Upper lobe of left lung (tissue), 6 donors: ENCODE data around the gene CNTN6. TPM values are rescaled to one million over a fixed set of nuclear protein-coding genes. Genes with fewer than 3 reads are reported as not detected.
A peak's percentile ranks its signal among the peaks of the same experiment; 100 is the strongest.

Experiments used
- ATAC-seq, 2 donors: fragments of 200-7000 bp; cut with Tn5 transposase; one replicate each; pipeline ENCODE4 v1.9.1; 2022; ENCODE audit warnings: mild to moderate bottlenecking in 2 of 2, moderate library complexity in 2 of 2; ENCODE audit not compliant: low FRiP score in 2 of 2
- DNase-seq, 2 donors: peaks; one replicate each; pipeline ENCODE4 v3.0.0-alpha.2; 2019 to 2020
- H3K27ac ChIP-seq, 4 donors: fragments of 200-600 bp; sonication (generic); one replicate each; pipeline ENCODE4 v1.5.1; 2016 to 2019
- H3K27me3 ChIP-seq, 4 donors: fragments of 200-600 bp; sonication (generic); one replicate each; pipeline ENCODE4 v1.5.1; 2017 to 2019
- H3K36me3 ChIP-seq, 4 donors: fragments of 200-600 bp; sonication (generic); one replicate each; pipeline ENCODE4 v1.5.1; 2016 to 2019
- H3K4me1 ChIP-seq, 4 donors: fragments of 200-600 bp; sonication (generic); one replicate each; pipeline ENCODE4 v1.5.1; 2018 to 2019
- H3K4me3 ChIP-seq, 4 donors: fragments of 200-600 bp; sonication (generic); one replicate each; pipeline ENCODE4 v1.5.1; 2017 to 2019; ENCODE audit warnings: mild to moderate bottlenecking in 2 of 4, moderate library complexity in 1 of 4
- H3K9me3 ChIP-seq, 4 donors: fragments of 200-600 bp; sonication (generic); one replicate each; pipeline ENCODE4 v1.5.1; 2018 to 2019
- EP300 ChIP-seq, 4 donors: sonication (generic); formaldehyde crosslinking; IDR thresholded peaks; one replicate each; pipeline ENCODE4 v1.5.1; 2017; ENCODE audit warnings: antibody characterized with exemption in 4 of 4, control low read depth in 2 of 4
- POLR2A ChIP-seq, 4 donors: fragments of 450-650 bp; IDR thresholded peaks; one replicate each; pipeline ENCODE4 v1.5.1; 2016 to 2017; ENCODE audit warnings: antibody characterized with exemption in 4 of 4, mild to moderate bottlenecking in 2 of 4
- POLR2AphosphoS5 ChIP-seq, 2 donors: sonication (generic); formaldehyde crosslinking; IDR thresholded peaks; one replicate each; pipeline ENCODE4 v1.5.1; 2017; ENCODE audit warnings: antibody characterized with exemption in 2 of 2
- WGBS, 2 donors: methylation state at CpG; one replicate each; pipeline ENCODE4 v1.1.5; 2017 to 2018; 5-methylcytosine and 5-hydroxymethylcytosine counted together
- total RNA-seq, 6 donors: library from RNA; depleted of rRNA in 4 of 6; stranded (reverse); fragments of >200 nt in 4 of 6; gene quantifications; one replicate each; pipeline versions ENCODE4 v1.1.0 to v1.2.1, GENCODE V29; 2016 to 2021
- TF ChIP-seq, protein P1 (sequence below), 6 experiments: fragments of 450-650 bp in 4 of 6; fragments of 200-600 bp in 2 of 6; sonication (generic) in 2 of 6; IDR thresholded peaks; one replicate each; pipeline ENCODE4 v1.5.1; 2016 to 2019; ENCODE audit warnings: antibody characterized with exemption in 6 of 6
- donor health status: DM: no; HTN: no; CAD: no; lungs with moderate emphysema.
- donor health status: DM: no; HTN: yes; CAD: no; lungs with severe emphysema.

CNTN6 gene
- total RNA-seq, 6 donors from 2014 or later, result 5.6 to 29.3 (median 9.6) TPM

DNA sequence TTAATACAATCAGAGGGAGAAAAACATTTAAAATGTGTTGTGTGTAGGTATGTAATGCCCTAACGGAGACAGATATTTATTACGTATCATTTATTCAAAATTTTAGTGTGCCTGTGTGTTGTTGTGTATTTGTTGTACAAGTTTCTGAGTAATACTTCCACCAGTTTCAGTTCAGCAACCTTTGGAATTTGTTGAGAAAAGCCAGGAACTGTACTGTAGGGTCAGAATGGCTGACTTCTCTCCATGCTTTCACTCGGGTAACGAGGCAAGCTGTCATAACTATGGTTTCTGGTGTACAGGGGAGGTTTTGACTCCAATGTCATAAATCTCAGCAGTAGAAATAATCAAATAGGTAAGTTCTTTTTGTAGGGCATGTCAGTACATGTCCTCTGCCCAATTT is 23.8 kb upstream of the CNTN6 start:
- no peaks in the 10 kb centered on the region for H3K9me3 ChIP-seq
- TF ChIP-seq POLR2AphosphoS5 (IDR thresholded peaks at IDR 0.05) (no peak), POLR2A (IDR thresholded peaks at IDR 0.05) (no peak), EP300 (IDR thresholded peaks at IDR 0.05) (no peak)
- TF ChIP-seq, protein P1, sequence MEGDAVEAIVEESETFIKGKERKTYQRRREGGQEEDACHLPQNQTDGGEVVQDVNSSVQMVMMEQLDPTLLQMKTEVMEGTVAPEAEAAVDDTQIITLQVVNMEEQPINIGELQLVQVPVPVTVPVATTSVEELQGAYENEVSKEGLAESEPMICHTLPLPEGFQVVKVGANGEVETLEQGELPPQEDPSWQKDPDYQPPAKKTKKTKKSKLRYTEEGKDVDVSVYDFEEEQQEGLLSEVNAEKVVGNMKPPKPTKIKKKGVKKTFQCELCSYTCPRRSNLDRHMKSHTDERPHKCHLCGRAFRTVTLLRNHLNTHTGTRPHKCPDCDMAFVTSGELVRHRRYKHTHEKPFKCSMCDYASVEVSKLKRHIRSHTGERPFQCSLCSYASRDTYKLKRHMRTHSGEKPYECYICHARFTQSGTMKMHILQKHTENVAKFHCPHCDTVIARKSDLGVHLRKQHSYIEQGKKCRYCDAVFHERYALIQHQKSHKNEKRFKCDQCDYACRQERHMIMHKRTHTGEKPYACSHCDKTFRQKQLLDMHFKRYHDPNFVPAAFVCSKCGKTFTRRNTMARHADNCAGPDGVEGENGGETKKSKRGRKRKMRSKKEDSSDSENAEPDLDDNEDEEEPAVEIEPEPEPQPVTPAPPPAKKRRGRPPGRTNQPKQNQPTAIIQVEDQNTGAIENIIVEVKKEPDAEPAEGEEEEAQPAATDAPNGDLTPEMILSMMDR (IDR thresholded peaks at IDR 0.05), result no peak
- no peaks in the 10 kb centered on the region for H3K4me1 ChIP-seq
- H3K27ac ChIP-seq, result no peak overlapping the region
- 66 to 77% methylated on average over 3 to 4 of the region's 4 CpGs for WGBS, 2 donors
- H3K36me3 ChIP-seq, result no peaks in the 10 kb centered on the region
- ATAC-seq, result no peak
- no peak overlapping the region for H3K4me3 ChIP-seq
- no peaks in the 10 kb centered on the region for H3K27me3 ChIP-seq
- no peak for DNase-seq

DNA sequence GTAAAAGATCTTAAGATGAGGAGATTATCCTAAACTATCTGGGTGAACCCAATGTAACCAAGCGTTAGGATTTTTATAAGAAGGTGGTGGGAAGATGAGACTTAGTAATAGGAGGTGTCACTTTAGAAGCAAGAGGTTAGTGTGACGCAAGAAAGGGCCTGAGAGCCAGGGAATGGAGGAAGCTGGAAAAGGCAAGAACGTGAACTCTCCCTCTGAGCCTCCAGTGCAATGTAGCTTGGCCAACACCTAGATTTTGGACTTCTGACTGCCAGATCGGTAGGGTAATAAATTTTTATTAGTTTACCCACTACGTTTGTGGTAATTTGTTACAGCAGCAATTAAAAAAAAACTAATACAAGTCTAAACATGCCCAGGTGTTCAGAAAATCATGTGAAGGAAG is 20.8 kb upstream of the CNTN6 start:
- TF ChIP-seq EP300 (IDR thresholded peaks at IDR 0.05) (no peak), POLR2AphosphoS5 (IDR thresholded peaks at IDR 0.05) (no peak)
- TF ChIP-seq, protein P1 (IDR thresholded peaks at IDR 0.05), result no peak
- ATAC-seq (no peak), DNase-seq (no peak)
- 78 to 81% methylated on average over 5 of the region's 5 CpGs for WGBS, 2 donors
- H3K4me3 ChIP-seq, result no peak overlapping the region
- no peaks in the 10 kb centered on the region for H3K9me3 ChIP-seq
- H3K27ac ChIP-seq, result no peak overlapping the region
- no peaks in the 10 kb centered on the region for H3K36me3 ChIP-seq
- H3K4me1 ChIP-seq, result no peaks in the 10 kb centered on the region
- no peaks in the 10 kb centered on the region for H3K27me3 ChIP-seq

DNA sequence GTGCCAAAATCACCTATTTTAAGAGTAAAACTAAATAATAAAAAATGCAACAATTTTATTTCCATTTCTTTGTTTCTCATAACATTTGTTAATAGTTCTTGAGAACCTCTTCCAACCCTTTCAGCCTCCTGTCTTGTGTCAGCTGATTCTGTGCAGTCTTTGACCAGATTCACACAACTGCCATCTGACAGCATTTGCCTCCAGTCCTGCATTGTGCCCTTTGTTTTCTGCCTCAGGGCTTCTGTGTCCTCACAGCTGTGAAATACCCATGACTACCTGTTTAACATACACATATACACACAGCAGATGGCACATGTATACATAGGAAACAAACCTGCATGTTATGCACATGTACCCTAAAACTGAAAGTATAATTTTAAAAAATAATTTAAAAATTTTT is 13.2 kb upstream of the CNTN6 start:
- ATAC-seq (no peak), DNase-seq (no peak)
- no peaks in the 10 kb centered on the region for H3K9me3 ChIP-seq
- H3K27ac ChIP-seq, result no peak overlapping the region
- no peak overlapping the region for H3K4me3 ChIP-seq
- H3K4me1 ChIP-seq, result no peaks in the 10 kb centered on the region
- no peaks in the 10 kb centered on the region for H3K36me3 ChIP-seq
- TF ChIP-seq EP300 (IDR thresholded peaks at IDR 0.05) (no peak), POLR2A (IDR thresholded peaks at IDR 0.05) (no peak), POLR2AphosphoS5 (IDR thresholded peaks at IDR 0.05) (no peak)
- TF ChIP-seq, protein P1 (IDR thresholded peaks at IDR 0.05), result no peak
- H3K27me3 ChIP-seq, result no peaks in the 10 kb centered on the region

DNA sequence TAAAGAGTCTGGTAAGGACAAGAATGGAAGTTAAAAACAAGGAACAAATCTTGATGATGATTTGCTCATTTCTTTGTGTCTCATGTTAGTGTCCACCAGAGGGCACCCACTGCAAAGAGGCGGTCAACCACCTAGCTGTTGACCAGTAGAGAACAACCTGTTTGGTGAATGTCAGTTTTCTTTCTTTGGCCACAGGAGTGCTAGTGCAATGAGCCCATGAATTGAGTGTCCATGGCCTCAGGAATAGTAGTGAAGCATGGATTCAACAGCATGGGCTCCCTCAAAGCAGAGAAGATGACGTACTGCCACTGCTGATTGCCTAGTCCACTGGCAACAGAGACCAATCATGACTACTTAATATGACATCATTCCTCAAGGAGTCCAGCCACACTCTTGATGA is 10.7 kb upstream of the CNTN6 start:
- H3K27me3 ChIP-seq, result no peaks in the 10 kb centered on the region
- TF ChIP-seq, protein P1 (IDR thresholded peaks at IDR 0.05), result peak in 4 of 6 experiments; percentile 30 to 64 (median 58)
- TF ChIP-seq POLR2A (IDR thresholded peaks at IDR 0.05), result no peak
- H3K4me1 ChIP-seq, result no peaks in the 10 kb centered on the region
- DNase-seq (peak in 1 of 2 donors; percentile 57), ATAC-seq (peak; percentile 64 to 78)
- H3K36me3 ChIP-seq, result no peaks in the 10 kb centered on the region
- no peak overlapping the region for H3K27ac ChIP-seq
- WGBS, 2 donors, result 60 to 68% methylated on average over 2 of the region's 2 CpGs
- H3K9me3 ChIP-seq, result no peaks in the 10 kb centered on the region
- no peak overlapping the region for H3K4me3 ChIP-seq

DNA sequence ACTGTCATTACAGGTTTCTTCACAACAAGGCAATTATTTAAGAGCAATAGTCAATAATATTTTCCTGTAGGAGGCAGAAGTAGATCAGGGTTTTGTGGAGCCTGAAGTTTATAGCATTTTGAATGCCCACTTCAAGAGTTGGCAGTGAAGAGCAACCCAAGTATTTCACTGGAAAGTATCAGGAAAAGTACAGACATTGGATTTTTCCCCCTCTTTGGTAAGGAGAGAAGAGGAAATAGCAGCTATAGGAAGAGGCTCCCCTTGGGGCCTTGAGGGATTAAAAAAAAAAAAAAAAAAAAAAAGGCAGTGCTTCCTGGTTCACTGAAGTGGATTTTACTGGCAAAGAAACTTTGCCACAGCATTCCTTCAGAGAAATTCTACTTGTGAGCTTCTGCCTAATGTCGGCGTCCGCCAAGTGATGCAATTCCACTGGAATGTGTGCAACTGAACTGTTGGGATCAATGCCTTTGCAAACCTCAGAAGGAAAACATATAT is 5.7 kb upstream of the CNTN6 start:
- H3K27ac ChIP-seq, result no peak overlapping the region
- no peak for TF ChIP-seq POLR2A (IDR thresholded peaks at IDR 0.05)
- TF ChIP-seq, protein P1 (IDR thresholded peaks at IDR 0.05), result peak in 3 of 6 experiments; percentile 16 to 42 (median 24)
- TF ChIP-seq EP300 (IDR thresholded peaks at IDR 0.05), result no peak
- ATAC-seq (peak in 1 of 2 donors; percentile 79), DNase-seq (peak in 1 of 2 donors; percentile 75)
- 15 to 44% methylated on average over 3 of the region's 3 CpGs for WGBS, 2 donors
- H3K27me3 ChIP-seq, result no peaks in the 10 kb centered on the region
- no peaks in the 10 kb centered on the region for H3K9me3 ChIP-seq
- H3K4me3 ChIP-seq, result no peak overlapping the region
- H3K36me3 ChIP-seq, result no peaks in the 10 kb centered on the region
- peaks cover 0 to 4% (median 0%) of the 10 kb centered on the region in 4 donors for H3K4me1 ChIP-seq
